Measurements from ENCODE around the gene PLCB1.

GRCh38 chr20:8808202-8808535 is 676.1 kb downstream of the PLCB1 start:
- TF ChIP-seq CTCF (conservative IDR thresholded peaks at IDR 0.05 in 1 of 2, IDR thresholded peaks at IDR 0.05 in 1 of 2; ENCODE audit: extremely low read depth in 1 of 2, insufficient read depth in 1 of 2, low read depth in 1 of 2, low read length in 2 of 2) = no peak
- no peak for TF ChIP-seq EZH2 (IDR thresholded peaks at IDR 0.05; ENCODE audit: borderline replicate concordance, low read length)
